NCI-H226 (cell line): ENCODE data around the gene PTGFRN.
"Not testable (repeated sequence)": the region's sequence is repeated elsewhere in the genome, so short reads cannot be mapped to it uniquely, and the experiment has no call there.

Source experiments
- DNase-seq: peaks from one replicate; pipeline ENCODE4 v3.0.0-alpha.2; 2015

PTGFRN gene

DNA sequence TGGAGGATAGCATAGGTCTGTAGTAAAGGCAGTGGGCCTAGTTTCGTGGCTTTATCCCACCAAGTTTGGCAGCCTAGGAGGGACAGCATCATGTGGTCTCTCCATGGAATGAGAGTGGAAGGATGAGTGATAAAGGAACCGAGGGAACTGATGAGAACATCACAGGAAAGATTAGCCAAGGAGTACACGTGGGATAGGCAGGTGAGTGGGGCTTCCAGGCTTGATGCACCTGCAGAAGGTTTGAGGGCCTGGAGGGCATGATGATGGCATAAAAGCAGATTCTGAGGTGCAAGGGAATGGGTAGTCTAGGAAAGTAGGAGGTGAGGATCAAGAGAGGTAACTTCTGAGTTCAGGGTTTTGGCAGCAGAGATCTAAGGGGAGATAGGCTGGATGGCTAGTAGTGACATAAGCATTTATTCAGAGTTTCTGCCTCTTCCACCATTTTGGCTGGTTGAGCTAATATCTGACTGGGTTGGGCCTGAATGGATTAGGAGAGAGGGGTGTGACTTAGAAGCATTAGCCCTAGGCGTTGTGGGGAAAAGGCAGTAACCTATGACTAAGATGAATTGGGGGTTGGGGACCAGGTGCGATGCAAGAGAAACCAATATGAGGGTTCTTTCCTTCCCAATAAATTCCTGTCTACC lies 9.1 kb downstream of the PTGFRN start:
- DNase-seq: no peak

DNA sequence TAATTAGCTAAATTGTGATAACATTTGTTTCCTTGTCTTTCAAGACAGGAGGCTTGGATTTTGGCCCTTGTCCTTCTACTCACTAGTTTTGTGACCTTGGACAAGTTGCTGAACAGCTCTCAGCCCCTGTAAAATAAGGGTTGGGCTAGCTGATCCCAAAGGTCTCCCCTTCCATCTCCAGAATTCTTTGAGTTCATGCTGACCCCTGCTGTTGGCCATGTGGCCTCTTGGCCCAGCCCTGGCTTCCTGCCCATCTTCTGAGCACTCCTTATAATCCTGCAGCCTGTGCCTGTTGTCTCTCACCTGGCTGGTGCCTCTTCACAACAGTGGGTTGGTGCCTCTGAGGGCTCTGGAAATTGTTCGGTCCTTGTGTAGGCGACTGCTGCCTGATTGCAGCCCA lies 10.1 kb downstream of the PTGFRN start:
- no peak for DNase-seq

DNA sequence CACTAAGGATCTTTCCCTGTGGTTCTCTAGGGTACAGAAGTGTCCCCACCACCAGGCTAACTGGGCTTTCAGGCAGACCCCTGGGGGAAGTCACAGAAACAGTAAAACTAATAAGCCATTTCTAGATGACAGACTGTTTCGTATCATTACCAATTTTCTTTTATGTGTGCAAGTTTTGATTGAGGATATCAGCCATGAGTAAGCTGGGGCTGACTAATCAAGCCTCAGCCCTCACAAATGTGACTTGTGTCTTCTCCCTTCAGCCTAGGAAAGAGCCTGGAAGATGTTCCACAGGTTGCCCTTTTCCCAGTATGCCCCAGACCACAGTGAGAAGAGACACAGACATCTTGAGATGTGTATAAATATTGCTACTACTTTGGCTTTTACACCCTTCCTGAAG lies 10.5 kb downstream of the PTGFRN start:
- DNase-seq: no peak

DNA sequence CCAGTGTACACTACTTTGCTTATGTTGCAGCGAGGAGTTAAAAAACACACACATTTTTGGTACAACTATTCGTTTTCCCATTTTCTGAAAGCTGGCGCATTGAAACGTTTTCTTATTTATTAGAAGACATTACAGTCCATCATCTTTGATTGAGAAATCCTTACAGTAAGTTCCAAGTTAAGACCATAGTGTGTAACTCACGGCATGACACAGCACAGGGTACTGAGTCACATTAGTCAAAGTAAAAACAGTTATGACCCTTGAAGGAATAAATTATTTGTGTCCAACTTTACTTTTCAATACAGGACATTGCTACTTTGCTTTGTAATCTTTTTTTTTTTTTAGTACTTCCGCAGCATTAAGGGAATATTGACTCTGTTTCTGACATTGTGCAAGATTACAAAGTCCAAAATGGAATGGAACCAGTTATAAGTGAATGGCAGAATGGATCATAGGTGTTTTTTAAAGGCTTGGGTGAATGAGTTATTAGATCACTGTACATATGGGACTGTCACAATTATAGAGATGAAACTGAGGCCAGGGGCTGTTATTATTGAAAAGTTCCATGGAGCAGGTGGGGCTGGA lies 11.7 kb downstream of the PTGFRN start:
- no peak for DNase-seq

DNA sequence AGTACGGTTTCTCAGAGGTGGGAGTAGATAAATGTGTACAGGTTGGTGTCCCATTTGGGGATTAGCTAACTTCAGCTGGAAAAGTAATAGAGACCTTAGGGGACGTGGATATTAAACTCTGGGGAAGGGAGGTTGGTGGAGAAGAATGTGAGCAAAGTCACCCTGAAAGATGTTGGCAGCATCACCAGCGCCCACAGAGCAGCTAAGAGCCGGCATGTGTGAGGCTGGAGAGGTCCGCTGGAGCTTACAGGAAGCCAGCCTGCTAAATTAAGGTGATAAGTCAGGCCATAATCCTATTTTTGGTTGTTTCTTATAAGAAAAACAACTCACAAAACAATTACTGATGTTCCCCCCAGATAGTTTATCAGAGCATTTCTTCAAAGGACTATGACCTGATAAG lies 12.2 kb downstream of the PTGFRN start:
- DNase-seq: no peak

DNA sequence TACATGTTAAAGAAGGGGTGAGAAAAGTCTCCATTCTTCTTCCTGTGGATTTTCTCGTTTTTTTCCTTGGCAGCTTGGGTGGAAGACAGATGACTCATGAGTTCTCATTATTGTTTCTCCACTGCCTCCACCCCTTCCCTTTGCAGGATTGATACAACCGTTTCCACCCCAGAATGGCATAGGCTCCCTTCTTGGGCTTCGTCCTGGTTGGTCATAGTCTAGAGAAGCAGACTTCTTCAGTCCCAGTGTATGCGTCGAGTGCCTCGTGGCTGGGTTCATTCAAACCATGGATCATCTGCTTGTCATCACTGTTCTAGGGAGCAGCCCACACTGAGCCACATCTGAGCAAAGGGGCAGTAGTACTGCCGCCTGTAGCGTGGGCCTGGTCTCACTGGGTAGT lies 13.7 kb downstream of the PTGFRN start:
- no peak for DNase-seq

DNA sequence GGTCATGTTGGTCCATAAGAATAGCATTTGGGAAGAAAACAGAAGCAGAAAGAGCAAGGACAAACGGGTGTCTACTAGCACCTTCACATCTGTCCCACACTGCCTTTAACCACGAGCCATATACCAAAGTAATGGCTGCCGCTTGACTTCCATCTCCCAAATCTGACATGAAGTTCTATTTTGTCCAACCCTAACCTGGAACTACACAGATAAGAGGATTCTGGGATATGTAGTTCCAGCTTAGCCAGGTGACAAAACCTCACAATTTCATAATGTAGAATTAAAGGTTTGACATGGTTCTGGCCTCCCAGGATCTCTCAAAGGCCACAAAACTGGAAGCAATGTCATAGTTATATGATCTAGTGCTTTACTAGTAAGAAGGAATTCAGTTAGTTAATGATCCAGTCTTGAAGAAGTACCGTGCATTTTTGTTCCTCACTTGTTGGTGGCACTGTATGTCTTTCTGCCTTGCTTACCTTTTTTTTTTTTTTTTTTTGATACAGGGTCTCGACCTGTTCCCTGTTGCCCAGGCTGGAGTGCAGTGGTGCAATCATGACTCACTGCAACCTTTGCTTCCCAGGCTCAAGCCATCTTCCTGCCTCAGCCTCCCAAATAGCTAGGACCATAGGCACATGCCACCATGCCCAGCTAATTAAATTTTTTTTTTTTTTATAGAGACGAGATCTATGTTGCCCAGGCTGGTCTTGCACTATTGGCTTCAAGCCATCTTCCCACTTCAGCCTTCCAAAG lies 17.5 kb downstream of the PTGFRN start:
- no peak for DNase-seq

DNA sequence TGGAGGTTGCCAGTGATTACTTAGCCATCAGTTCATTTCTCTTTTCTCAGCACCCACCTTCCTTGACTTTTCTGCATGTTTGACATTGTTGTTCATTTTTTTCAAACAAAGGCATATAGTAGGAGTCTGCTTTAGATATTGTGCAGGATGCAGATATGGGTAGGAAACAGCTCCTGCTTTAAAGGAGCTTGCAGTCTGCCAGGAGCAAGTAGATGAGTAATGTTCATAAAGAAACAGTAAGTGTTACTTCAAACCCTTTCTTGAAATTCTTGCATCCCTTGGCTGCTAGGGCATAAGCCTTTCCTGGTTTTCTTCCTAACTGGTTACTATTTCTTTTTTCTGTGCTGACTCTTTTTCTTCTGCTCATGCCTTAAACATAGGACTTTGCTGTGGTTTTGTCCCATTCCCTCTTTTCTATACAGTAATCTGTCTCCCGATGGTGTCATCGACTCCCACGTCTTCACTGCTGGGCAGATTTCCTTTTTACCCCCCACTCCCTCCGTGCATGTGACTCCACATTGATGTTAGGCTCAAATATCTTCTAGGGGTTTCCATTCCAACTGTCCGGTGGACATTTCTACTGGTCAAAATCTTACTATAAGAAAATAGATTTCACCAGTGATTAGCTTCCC lies 20.4 kb downstream of the PTGFRN start:
- no peak for DNase-seq

DNA sequence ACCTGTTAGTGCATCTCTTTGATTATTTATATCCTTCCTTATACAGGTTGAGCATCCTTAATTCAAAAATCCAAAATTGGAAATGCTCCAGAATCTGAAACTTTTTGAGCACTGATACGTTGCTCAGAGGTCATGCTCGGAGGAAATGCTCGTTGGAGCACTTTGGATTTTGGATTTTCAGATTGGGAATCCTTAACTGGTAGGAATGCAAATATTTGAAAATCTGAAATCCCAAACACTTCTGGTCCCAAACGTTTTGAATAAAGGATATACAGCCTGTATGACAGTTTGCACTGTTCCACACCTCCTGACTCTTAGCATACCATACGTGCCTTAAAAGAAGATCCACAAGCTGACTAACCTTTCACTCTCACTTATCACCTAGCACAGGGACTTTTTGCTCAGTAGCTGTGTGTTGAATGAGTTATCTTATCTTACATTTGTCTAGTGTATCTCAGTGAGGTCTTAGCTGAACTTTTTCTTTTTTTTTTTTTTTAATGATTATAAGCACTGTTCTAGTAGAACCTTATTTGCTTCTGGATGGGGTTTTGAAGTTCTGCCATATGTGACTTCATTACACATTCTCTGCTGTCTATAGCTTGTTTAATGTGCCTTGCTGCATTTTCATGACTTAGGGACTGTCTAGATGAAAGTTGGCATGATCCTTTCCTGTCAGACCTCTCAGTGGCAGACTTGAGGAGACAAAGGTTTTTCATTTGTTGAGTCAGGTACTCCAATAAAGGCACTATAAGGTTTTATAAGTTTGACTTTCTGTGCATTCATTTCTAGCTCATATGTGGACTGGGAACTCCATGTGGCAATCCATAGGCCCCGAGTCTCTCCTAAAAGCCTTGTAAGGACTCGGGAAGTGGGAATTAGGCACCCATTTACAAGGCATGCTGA lies 21.6 kb downstream of the PTGFRN start:
- no peak for DNase-seq

DNA sequence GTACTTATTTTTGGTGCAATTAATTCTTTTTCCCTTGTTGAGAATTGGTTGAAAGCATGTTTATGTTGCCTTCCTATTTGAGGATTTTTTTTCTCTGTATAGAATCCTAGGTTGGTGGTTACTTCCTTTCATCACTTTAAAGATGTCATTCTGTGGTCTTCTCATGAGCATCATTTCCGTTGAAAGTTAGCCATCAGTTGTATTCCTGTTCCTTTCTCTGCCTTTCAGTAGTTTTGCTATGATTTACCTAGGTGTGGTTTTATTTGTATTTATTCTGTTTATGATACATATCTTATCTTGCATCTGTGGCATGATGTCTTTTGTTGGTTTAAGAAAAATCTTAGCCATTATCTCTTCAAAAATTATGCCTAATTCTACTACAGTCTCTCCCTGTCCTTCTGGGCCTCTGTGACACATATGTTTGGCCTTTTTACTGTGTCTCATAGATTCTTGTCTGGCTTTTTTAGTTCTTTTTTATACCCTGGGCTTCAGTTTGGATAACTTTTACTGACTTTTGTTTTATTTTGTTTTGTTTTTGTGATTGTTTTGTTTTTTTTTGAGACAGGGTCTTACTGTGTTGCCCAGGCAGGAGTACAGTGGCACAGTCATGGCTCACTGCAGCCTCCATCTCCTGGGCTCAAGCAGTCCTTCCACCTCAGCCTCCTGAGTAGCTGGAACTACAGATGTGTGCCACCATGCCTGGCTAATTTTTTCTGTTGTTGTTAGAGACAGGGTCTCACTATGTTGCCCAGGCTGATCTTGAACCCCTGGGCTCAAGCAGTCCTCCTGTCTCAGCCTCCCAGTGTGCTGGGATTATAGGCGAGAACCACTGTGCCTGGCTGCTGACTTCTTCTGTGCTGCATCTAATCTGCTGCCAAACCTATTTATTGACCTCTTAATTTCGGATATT lies 24.1 kb downstream of the PTGFRN start:
- no peak for DNase-seq

DNA sequence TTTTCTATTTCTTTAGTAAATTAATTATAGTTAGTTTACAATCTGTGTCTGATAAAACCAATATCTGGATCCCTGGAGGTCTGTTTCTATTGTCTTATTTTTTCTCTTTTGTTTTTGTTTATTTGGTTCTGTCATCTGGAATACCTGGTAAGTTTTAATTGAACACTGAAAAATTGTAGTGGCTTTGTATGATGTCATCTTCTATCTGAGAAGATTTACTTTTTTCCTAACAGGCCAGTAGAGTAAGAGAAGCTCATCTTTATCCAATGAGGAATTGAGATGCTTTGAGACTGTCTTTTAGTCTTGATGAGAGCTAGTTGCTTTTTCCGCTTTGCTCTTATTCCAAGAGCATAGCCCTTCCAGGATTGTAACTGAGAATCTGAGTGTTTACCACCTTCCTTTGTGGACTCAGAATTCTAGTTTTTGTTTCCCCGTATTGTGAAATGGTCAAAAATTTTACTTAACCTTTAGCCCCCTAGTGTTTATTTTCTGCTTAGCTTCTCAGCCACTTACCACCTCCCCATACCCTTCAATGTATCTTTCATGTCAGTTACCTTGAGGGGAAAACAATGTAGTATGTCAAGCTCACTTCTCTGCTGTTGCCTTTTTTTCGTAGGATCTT lies 25.0 kb downstream of the PTGFRN start:
- DNase-seq: no peak

DNA sequence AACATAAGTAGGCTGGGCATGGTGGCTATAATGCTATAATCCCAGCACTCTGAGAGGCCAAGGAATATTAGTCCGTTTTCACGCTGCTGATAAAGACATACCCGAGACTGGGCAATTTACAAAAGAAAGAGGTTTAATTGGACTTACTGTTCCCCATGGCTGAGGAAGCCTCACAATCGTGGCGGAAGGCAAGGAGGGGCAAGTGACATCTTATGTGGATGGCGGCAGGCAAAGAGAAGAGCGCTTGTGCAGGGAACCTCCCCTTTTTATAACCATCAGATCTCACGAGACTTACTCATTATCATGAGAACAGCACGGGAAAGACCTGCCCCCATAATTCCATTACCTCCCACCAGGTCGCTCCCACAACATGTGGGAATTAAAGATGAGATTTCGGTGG lies 28.5 kb downstream of the PTGFRN start:
- DNase-seq: no peak

DNA sequence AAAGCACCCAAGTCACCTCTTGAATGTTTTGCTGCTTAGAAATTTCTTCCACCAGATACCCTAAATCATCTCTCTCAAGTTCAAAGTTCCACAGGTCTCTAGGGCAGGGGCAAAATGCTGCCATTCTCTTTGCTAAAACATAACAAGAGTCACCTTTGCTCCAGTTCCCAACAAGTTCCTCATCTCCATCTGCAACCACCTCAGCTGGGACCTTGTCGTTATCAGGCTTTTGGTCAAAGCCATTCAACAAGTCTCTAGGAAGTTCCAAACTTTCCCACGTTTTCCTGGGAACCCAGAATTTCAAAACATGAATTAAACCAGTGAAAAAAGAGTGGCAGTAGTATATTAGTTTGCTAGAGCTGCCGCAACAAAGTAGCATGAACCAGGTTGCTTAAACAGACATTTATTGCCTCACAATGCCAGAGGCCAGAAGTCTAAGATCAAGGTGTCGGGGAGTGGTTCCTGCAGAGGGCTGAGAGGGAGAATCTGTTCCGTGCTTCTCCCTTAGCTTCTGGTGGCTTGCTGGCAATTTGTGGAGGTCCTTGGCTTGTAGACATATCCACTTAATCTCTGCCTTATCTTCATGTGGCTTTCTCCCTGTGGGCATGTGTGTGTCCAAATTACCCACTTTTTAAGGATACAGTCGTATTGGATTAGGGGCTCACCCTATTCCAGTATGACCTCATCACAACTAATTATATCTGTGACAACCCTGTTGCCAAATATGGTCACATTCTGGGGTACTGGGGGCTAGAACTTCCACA lies 30.2 kb downstream of the PTGFRN start:
- not testable (repeated sequence) for DNase-seq

DNA sequence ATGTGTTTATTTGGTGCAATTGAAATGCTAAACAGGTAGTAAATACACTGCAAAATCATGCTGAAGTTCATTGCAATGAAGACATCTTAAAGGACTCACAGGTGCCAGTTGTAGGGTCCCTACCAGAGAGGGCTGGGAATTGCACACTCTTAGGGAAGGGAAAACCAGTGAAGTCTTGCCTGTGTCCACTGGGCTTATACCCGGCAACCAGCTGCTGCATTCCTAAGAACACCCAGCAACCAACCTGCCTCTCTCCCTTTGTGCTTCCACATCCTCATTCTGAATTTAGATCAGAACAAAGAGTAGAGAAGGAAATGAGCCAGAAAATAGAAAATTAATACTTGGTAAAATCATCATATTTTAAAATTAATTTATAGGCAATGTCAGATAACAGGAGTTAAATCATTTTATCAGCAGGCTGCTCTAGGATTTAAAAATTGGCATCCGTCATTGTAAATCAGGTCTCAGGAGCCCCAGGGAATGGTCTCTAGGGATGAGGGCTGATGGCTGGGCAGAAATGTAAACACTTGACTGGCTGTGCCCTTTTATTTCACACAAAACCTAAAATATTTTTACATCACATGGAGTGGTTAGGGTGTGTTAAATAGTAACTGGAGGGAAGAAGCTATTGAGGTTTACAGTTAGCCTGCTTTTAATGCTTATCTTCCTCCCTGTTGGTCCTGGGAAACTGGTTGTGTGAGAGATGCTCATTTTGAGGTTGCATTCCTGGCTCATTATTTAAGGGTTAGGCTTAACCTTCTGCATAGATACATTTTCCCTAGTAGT lies 31.3 kb downstream of the PTGFRN start:
- no peak for DNase-seq

DNA sequence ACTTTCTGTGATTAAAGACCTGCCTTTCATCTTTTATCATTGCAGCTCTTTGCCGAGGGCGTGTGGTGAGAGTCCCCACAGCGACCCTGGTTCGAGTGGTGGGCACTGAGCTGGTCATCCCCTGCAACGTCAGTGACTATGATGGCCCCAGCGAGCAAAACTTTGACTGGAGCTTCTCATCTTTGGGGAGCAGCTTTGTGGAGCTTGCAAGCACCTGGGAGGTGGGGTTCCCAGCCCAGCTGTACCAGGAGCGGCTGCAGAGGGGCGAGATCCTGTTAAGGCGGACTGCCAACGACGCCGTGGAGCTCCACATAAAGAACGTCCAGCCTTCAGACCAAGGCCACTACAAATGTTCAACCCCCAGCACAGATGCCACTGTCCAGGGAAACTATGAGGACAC lies 32.0 kb downstream of the PTGFRN start:
- no peak for DNase-seq

DNA sequence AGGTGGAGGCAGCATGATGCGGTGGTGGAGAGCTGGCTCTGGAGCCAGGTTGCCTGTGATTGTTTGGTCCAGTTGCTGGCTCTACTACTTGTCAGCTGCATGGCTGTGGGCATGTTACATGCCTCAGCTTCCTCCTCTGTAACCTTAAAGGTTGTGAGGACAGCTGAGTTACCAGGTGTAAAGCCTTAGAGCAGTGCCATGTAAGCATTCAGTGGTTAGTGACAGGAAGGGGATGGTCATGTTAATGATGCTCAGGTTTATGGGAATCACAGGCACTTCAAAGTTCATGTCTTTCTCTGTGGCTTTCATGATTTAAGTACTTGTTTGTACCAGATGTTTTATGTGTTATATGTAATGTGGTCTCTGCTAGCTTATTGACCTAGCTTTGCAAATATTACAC lies 32.6 kb downstream of the PTGFRN start:
- no peak for DNase-seq

DNA sequence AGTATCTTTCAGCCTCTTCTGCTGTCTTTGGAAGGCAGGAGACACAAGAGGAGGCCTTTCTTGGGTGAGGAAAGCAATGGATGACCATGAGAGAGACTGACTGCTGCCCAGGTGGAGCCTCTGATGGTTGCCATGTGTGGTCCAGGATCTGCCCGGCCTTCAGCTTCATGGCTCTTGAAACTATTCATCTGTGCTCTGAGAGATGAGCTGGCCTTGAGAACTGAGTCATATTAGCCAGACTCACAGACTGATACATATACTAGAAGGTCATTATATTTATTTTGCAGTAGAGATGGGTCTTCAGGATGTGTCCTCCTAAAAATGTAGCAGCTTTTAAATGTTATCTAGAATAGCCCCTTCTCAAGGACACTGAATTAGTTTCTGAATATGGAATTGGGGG lies 33.7 kb downstream of the PTGFRN start:
- DNase-seq: no peak

DNA sequence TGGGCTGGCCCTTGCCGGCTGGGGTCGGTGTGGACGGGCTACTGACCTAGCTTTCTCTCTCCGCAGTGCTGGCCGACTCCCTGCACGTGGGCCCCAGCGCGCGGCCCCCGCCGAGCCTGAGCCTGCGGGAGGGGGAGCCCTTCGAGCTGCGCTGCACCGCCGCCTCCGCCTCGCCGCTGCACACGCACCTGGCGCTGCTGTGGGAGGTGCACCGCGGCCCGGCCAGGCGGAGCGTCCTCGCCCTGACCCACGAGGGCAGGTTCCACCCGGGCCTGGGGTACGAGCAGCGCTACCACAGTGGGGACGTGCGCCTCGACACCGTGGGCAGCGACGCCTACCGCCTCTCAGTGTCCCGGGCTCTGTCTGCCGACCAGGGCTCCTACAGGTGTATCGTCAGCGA lies 34.9 kb downstream of the PTGFRN start:
- no peak for DNase-seq

DNA sequence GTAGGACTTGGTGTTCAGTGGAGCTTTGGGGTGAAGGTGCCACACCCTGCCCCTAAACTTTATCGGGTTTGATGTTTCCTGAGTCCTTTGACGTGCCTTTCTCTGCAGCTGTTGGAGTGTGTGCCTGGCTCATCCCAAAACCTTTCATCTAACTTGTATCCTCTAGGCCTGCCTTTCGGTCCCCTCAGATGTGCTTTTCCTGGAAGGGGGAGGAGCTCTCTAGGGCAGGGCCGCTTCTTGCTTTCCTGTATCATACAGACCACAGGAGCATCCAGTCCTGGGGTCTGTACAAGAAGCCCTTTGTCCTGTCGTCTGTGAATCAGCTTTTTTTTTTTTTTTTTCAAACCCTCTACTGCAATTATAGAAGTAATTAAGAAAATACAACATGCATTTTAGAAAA lies 35.7 kb downstream of the PTGFRN start:
- no peak for DNase-seq

DNA sequence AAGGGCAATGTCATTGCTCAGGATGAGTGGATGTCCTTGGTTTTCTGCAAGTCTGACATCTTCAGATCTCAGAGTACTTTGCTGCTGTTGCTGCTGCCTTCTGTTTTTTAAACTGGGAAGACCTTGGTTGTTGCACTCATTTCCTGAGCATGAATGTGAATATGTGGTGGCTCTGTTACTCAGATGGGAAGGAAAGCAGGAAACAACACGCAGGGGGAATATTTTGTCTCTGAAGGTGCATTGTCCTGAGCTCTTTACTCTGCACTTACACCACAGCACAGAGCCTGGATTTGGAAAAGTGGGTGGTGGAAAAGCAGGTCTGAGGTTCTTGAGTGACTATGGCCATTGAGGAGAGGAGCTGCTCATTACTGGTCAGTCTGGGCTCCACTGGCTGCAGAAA lies 36.3 kb downstream of the PTGFRN start:
- no peak for DNase-seq
